ENCODE data around the gene IL22RA1. TPM values are rescaled to one million over a fixed set of nuclear protein-coding genes. Genes with fewer than 3 reads are reported as not detected.

Gene IL22RA1
- total RNA-seq, 6 experiments from 2014 or later, result not detected

- no peak for DNase-seq
- Mint-ChIP-seq H3K4me1 (ENCODE audit: low read depth) (peaks cover 19% of the 10 kb centered on the region), H3K27me3 (ENCODE audit: insufficient read depth) (peaks cover 24% of the 10 kb centered on the region), H3K4me3 (no peak overlapping the region), H3K36me3 (ENCODE audit: low read depth) (no peaks in the 10 kb centered on the region; the same call in 1 of the 2 replicates), H3K9me3 (no peaks in the 10 kb centered on the region), H3K27ac (no peak overlapping the region)
- no peak for TF ChIP-seq CTCF (IDR thresholded peaks at IDR 0.05)
These were observed 43.7 kb upstream of the IL22RA1 start for GRCh38 chr1:24186711-24186992.

- H3K4me3 Mint-ChIP-seq, result no peak overlapping the region
- no peaks in the 10 kb centered on the region for H3K9me3 Mint-ChIP-seq
- no peak overlapping the region for H3K27ac Mint-ChIP-seq
- H3K36me3 Mint-ChIP-seq (ENCODE audit: low read depth), result no peaks in the 10 kb centered on the region; the same call in 1 of the 2 replicates
- peaks cover 25% of the 10 kb centered on the region for H3K27me3 Mint-ChIP-seq (ENCODE audit: insufficient read depth)
- H3K4me1 Mint-ChIP-seq (ENCODE audit: low read depth), result peaks cover 14% of the 10 kb centered on the region
- DNase-seq, result no peak
- TF ChIP-seq CTCF (IDR thresholded peaks at IDR 0.05), result no peak
These were observed 43.2 kb upstream of the IL22RA1 start for GRCh38 chr1:24186031-24186710.

- H3K4me1 Mint-ChIP-seq (ENCODE audit: low read depth), result peaks cover 7% of the 10 kb centered on the region; the same call in 1 of the 2 replicates
- H3K27me3 Mint-ChIP-seq (ENCODE audit: insufficient read depth), result peaks cover 25% of the 10 kb centered on the region
- H3K36me3 Mint-ChIP-seq (ENCODE audit: low read depth), result no peaks in the 10 kb centered on the region; the same call in 1 of the 2 replicates
- H3K9me3 Mint-ChIP-seq, result no peaks in the 10 kb centered on the region
- DNase-seq, result no peak
- no peak overlapping the region for H3K27ac Mint-ChIP-seq
- H3K4me3 Mint-ChIP-seq, result no peak overlapping the region
- TF ChIP-seq CTCF (IDR thresholded peaks at IDR 0.05), result no peak
These were observed 42.1 kb upstream of the IL22RA1 start for GRCh38 chr1:24185076-24185475.

GRCh38 chr1:24182061-24182460 lies 39.1 kb upstream of the IL22RA1 start:
- no peak overlapping the region for H3K4me3 Mint-ChIP-seq
- TF ChIP-seq CTCF (IDR thresholded peaks at IDR 0.05), result no peak
- no peaks in the 10 kb centered on the region; the same call in 1 of the 2 replicates for H3K36me3 Mint-ChIP-seq (ENCODE audit: low read depth)
- H3K4me1 Mint-ChIP-seq (ENCODE audit: low read depth), result no peaks in the 10 kb centered on the region
- H3K27me3 Mint-ChIP-seq (ENCODE audit: insufficient read depth), result peaks cover 34% of the 10 kb centered on the region
- H3K27ac Mint-ChIP-seq, result no peak overlapping the region
- DNase-seq, result no peak
- no peaks in the 10 kb centered on the region for H3K9me3 Mint-ChIP-seq

- Mint-ChIP-seq H3K4me1 (ENCODE audit: low read depth) (no peaks in the 10 kb centered on the region), H3K9me3 (no peaks in the 10 kb centered on the region), H3K27me3 (ENCODE audit: insufficient read depth) (peaks cover 37% of the 10 kb centered on the region), H3K4me3 (no peak overlapping the region), H3K27ac (no peak overlapping the region), H3K36me3 (ENCODE audit: low read depth) (no peaks in the 10 kb centered on the region; the same call in 1 of the 2 replicates)
- no peak for TF ChIP-seq CTCF (IDR thresholded peaks at IDR 0.05)
- no peak for DNase-seq
These were observed 38.7 kb upstream of the IL22RA1 start for GRCh38 chr1:24181619-24182018.

Data from HFFc6 (cell line).